NCI-H2029 (cell line): Measurements from ENCODE around the gene STK35.

Experiments used
- DNase-seq: peaks from one replicate; lab custom pipeline; 2025; lab: John Stamatoyannopoulos, UW

Gene STK35

DNA sequence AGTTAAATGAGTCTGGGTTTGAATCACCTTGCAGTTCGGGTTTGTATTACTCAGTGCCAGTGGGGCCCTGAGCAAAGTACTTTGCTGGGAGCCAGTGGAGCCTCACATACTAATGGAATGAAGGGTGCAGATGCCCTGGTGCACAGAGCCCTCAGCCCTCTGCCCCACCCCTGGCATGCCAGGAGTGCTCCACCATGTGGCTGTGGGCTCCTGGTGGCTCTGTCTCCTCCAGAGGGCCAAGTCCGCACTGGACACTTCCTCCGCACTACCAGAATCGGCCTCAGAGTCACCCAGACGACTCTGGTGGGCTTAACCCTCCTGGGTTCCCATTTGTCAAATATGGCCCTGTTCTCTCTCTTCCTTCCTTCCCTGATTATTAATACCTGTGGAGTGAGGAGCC lies 94.0 kb downstream of the STK35 start:
- DNase-seq, result no peak

DNA sequence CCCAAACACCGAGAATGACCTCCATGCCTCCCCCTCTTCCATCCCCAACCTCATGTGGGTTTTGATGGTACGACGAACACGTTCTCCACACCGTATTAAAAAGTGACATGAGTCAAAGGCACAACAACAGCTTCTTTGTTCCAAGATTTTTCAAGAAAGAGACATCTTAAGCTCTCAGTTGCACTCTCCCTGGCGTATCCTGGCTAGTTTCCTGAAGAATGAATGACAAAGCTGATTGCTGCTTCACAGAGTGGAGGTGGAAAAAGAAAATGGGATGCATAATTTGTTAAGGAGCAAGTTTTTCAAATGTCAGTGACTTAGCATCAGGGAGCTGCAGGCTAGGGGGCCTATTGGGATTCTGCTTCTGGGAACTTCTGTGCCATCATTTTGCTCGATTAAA lies 95.5 kb downstream of the STK35 start:
- DNase-seq, result no peak
